Suprapubic skin (tissue), 4 donors: ENCODE results near the gene KRT77. TPM values are rescaled to one million over a fixed set of nuclear protein-coding genes. Genes with fewer than 3 reads are reported as not detected.
A peak's percentile ranks its signal among the peaks of the same experiment; 100 is the strongest.

ENCODE experiments used
- DNase-seq, 2 donors: peaks; one replicate each; pipeline ENCODE4 v3.0.0-alpha.2; 2019; ENCODE audit warnings: low spot score in 2 of 2
- H3K27ac ChIP-seq: fragments of 200-600 bp; sonication (generic); one replicate; pipeline ENCODE4 v1.5.1; 2019
- H3K27me3 ChIP-seq: fragments of 200-600 bp; sonication (generic); one replicate; pipeline ENCODE4 v1.5.1; 2019
- H3K36me3 ChIP-seq: fragments of 200-600 bp; sonication (generic); one replicate; pipeline ENCODE4 v1.5.1; 2019
- H3K4me1 ChIP-seq: fragments of 200-600 bp; sonication (generic); one replicate; pipeline ENCODE4 v1.5.1; 2019
- H3K4me3 ChIP-seq: fragments of 200-600 bp; sonication (generic); one replicate; pipeline ENCODE4 v1.5.1; 2019; ENCODE audit warnings: mild to moderate bottlenecking
- H3K9me3 ChIP-seq: fragments of 200-600 bp; sonication (generic); one replicate; pipeline ENCODE4 v1.5.1; 2019
- EP300 ChIP-seq: sonication (generic); formaldehyde crosslinking; IDR thresholded peaks from one replicate; pipeline ENCODE4 v1.6.1; 2017; ENCODE audit warnings: antibody characterized with exemption
- POLR2A ChIP-seq, 2 donors: fragments of 450-650 bp; IDR thresholded peaks; one replicate each; pipeline ENCODE4 v1.6.1; 2017; ENCODE audit warnings: antibody characterized with exemption in 2 of 2, mild to moderate bottlenecking in 2 of 2, moderate library complexity in 2 of 2
- POLR2AphosphoS5 ChIP-seq, 3 donors: sonication (generic); formaldehyde crosslinking; IDR thresholded peaks; one replicate each; pipeline ENCODE4 v1.6.1; 2017; ENCODE audit warnings: antibody characterized with exemption in 3 of 3
- WGBS: methylation state at CpG from one replicate; pipeline ENCODE4 v1.1.5; 2018; 5-methylcytosine and 5-hydroxymethylcytosine counted together
- total RNA-seq, 4 donors: library from RNA; depleted of rRNA; stranded (reverse); fragments of >200 nt; gene quantifications; one replicate each; pipeline ENCODE4 v1.1.0, GENCODE V29; 2016
- TF ChIP-seq, protein P1 (sequence below), 2 donors: fragments of 200-600 bp in 1 of 2; fragments of 450-650 bp in 1 of 2; sonication (generic) in 1 of 2; IDR thresholded peaks; one replicate each; pipeline ENCODE4 v1.5.1; 2016 to 2019; ENCODE audit warnings: antibody characterized with exemption in 2 of 2, mild to moderate bottlenecking in 1 of 2, moderate library complexity in 1 of 2

Gene KRT77
- total RNA-seq, 4 donors from 2014 or later: 146 to 424 (median 275) TPM

DNA sequence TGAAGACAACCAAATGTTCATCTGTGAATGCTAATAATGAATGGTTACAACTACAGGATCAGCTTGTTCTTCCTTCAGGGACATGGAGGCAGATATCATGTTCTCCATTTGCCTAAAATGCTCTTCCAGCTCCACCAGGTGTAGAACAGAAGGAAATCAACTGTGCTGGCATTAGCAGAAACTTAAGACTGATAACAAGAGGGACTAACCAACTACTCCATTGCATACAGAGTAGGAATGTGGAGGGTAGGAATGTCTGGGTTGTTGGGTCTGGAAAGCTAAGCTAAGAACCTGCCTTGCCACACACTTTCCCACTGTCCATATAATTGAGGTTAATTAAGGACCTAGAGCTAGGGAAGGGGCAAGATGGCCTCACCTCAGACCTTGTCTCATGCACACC lies 39.9 kb downstream of the KRT77 start:
- Histone ChIP-seq H3K27me3 (peaks cover 4% of the 10 kb centered on the region), H3K4me3 (no peak overlapping the region), H3K36me3 (no peaks in the 10 kb centered on the region), H3K27ac (no peak overlapping the region), H3K4me1 (peaks cover 19% of the 10 kb centered on the region), H3K9me3 (no peaks in the 10 kb centered on the region)
- DNase-seq: no peak
- no peak for TF ChIP-seq POLR2A (IDR thresholded peaks at IDR 0.05)
- no peak for TF ChIP-seq POLR2AphosphoS5 (IDR thresholded peaks at IDR 0.05)
- TF ChIP-seq EP300: no peak
- TF ChIP-seq, protein P1, sequence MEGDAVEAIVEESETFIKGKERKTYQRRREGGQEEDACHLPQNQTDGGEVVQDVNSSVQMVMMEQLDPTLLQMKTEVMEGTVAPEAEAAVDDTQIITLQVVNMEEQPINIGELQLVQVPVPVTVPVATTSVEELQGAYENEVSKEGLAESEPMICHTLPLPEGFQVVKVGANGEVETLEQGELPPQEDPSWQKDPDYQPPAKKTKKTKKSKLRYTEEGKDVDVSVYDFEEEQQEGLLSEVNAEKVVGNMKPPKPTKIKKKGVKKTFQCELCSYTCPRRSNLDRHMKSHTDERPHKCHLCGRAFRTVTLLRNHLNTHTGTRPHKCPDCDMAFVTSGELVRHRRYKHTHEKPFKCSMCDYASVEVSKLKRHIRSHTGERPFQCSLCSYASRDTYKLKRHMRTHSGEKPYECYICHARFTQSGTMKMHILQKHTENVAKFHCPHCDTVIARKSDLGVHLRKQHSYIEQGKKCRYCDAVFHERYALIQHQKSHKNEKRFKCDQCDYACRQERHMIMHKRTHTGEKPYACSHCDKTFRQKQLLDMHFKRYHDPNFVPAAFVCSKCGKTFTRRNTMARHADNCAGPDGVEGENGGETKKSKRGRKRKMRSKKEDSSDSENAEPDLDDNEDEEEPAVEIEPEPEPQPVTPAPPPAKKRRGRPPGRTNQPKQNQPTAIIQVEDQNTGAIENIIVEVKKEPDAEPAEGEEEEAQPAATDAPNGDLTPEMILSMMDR (IDR thresholded peaks at IDR 0.05): no peak

DNA sequence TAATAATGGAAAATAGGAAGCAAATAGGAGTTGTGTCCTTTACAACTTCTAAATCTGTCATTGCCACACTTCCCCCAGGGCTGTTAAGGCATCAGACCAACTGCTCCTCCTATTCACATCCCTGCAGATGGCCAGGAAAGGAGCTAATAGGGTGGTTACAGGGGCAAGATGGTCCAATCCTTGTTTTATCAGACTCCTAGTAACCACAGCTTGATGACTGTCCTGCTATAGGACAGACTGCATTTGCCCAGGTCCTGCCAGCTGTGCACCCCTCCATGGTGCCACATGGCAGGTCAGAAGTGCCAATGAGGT lies 40.5 kb downstream of the KRT77 start:
- peak overlapping the region; percentile 73 for H3K27ac ChIP-seq
- no peak for TF ChIP-seq EP300
- TF ChIP-seq, protein P1 (IDR thresholded peaks at IDR 0.05): no peak
- peaks cover 21% of the 10 kb centered on the region for H3K4me1 ChIP-seq
- no peak overlapping the region for H3K4me3 ChIP-seq
- H3K9me3 ChIP-seq: no peaks in the 10 kb centered on the region
- H3K36me3 ChIP-seq: no peaks in the 10 kb centered on the region
- H3K27me3 ChIP-seq: peaks cover 4% of the 10 kb centered on the region
- no peak for DNase-seq

DNA sequence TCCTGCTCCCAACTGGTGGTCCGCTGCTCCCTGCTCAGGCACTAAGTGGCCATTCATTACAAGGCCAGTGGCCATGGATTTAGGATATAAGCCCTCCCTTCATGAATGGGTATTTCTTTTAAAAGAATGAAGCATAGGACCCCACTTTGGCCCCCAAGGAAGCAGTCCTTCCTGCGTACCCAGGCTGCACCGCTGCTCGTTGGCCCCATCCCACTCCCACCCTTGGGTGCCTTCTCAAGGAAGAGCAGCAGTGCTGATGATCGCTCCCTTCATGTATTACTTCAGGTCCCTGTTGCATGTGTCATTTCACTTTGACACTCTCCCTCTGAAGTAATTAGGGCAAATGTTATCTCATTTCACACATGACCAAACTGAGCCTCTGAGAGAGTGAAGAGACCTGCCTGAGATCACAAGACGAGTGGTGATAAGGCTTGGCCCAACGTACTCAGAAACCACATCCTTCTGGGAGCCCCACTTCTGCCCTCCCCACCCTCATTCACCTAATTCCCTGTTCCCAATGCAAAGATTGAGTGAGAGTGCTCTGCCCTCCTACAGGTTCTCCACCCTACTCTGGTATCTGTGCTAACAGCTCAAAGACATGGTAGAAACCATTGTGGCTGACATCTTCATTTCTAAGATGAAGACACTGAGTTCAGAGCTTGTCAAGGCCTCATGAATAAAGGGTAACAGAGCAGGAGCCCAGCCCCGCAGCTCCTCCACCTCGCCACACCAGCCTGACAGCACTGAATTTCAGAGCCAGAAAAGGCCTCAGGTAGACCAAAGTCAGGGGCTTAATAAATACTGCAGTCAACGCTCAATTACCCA lies 41.0 kb downstream of the KRT77 start:
- Histone ChIP-seq H3K36me3 (no peaks in the 10 kb centered on the region), H3K27ac (peak overlapping the region; percentile 73), H3K4me3 (no peak overlapping the region), H3K4me1 (peaks cover 21% of the 10 kb centered on the region), H3K27me3 (peaks cover 4% of the 10 kb centered on the region), H3K9me3 (no peaks in the 10 kb centered on the region)
- no peak for TF ChIP-seq EP300
- TF ChIP-seq POLR2AphosphoS5 (IDR thresholded peaks at IDR 0.05): no peak
- no peak for TF ChIP-seq POLR2A (IDR thresholded peaks at IDR 0.05)
- TF ChIP-seq, protein P1 (IDR thresholded peaks at IDR 0.05): no peak
- 75% methylated on average over 10 of the region's 10 CpGs for WGBS
- DNase-seq: no peak

DNA sequence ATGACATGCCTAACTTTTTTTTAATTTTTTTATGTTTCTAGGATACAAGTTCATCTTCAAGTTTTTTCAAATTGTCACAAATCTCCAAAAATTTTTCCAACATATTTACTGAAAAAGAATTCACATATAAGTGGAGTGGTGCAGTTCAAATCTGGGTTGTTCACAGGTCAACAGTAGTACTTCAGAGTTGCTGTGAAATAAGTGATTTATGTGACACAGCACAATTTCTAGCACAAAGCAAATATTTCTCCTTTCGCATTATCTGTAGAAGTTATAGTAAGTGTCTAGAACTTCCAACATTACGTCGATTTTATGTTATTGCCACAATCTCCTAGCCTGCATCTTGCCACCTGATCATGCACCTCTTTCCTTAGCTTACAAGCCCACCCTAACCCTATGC lies 41.7 kb downstream of the KRT77 start:
- DNase-seq: no peak

DNA sequence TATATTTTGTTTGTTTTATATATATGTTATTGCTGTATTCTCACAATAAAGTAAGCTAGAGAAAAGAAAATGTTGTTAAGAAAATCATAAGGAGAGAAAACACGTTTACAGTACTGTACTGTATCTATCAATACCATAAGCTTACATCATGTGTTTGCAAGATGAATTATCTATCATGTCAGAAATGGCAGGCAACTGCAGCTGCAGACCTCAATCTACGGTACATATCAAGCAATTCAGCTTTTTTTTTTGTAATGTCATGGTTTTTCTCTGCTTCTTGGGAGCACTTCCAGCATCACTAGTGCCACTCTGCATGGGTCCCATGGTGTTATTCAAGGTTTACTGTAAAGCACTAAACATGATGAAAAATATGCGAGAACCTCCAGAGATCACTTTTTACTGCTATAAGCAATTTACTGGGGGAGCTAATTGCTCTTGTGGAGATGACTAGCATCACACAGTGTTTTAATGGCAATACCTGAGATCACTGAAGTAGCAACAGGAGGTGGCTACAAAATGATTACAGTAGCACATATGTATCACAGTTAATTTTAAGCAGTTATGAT lies 42.3 kb downstream of the KRT77 start:
- Histone ChIP-seq H3K27ac (no peak overlapping the region), H3K4me1 (peaks cover 29% of the 10 kb centered on the region), H3K36me3 (no peaks in the 10 kb centered on the region), H3K4me3 (no peak overlapping the region), H3K27me3 (peaks cover 4% of the 10 kb centered on the region), H3K9me3 (no peaks in the 10 kb centered on the region)
- no peak for TF ChIP-seq POLR2A (IDR thresholded peaks at IDR 0.05)
- DNase-seq: no peak
- 66% methylated on average over 3 of the region's 3 CpGs for WGBS

More for the DNA sequence above, 41.7 kb downstream of the KRT77 start:
- no peaks in the 10 kb centered on the region for H3K36me3 ChIP-seq
- peaks cover 4% of the 10 kb centered on the region for H3K27me3 ChIP-seq
- WGBS: 96% methylated on average over 3 of the region's 3 CpGs
- H3K9me3 ChIP-seq: no peaks in the 10 kb centered on the region
- no peak overlapping the region for H3K4me3 ChIP-seq
- TF ChIP-seq EP300 (no peak), POLR2AphosphoS5 (IDR thresholded peaks at IDR 0.05) (no peak), POLR2A (IDR thresholded peaks at IDR 0.05) (no peak)
- TF ChIP-seq, protein P1 (IDR thresholded peaks at IDR 0.05): no peak
- peaks cover 22% of the 10 kb centered on the region for H3K4me1 ChIP-seq
- peak overlapping the region; percentile 24 for H3K27ac ChIP-seq
